AG09319 (cell line): Measurements from ENCODE around the gene LRPAP1.

Source experiments
- DNase-seq: peaks from one replicate; pipeline ENCODE4 v3.0.0-alpha.2; 2010; ENCODE audit warnings: low read depth; ENCODE audit errors: extremely low read depth
- CTCF ChIP-seq: IDR thresholded peaks from 2 replicates; pipeline ENCODE4 v1.5.1; 2011; ENCODE audit warnings: low read depth, mild to moderate bottlenecking, inconsistent platforms, low read length, moderate library complexity

LRPAP1 gene

GRCh38 chr4:3472411-3473141 lies 59.6 kb downstream of the LRPAP1 start:
- no peak for TF ChIP-seq CTCF
- no peak for DNase-seq

GRCh38 chr4:3471886-3472285 lies 60.3 kb downstream of the LRPAP1 start:
- TF ChIP-seq CTCF, result no peak
- no peak for DNase-seq

- TF ChIP-seq CTCF, result no peak
These were observed 61.0 kb downstream of the LRPAP1 start for GRCh38 chr4:3471098-3471760.

GRCh38 chr4:3470244-3471097 lies 61.8 kb downstream of the LRPAP1 start:
- no peak for DNase-seq
- no peak for TF ChIP-seq CTCF

More at GRCh38 chr4:3471098-3471760, 61.0 kb downstream of the LRPAP1 start:
- no peak for DNase-seq

- DNase-seq, result no peak
- TF ChIP-seq CTCF, result no peak
These were observed 62.6 kb downstream of the LRPAP1 start for GRCh38 chr4:3469386-3470243.

- DNase-seq, result no peak
- TF ChIP-seq CTCF, result no peak
These were observed 63.4 kb downstream of the LRPAP1 start for GRCh38 chr4:3468804-3469203.
